A673 (cell line): ENCODE data around the gene KPNA1. TPM values are rescaled to one million over a fixed set of nuclear protein-coding genes. Genes with fewer than 3 reads are reported as not detected.

Source experiments
- BruUV-seq: library from RNA; stranded (reverse); fragments of 400-500 nt; replicated peaks from 2 replicates; lab custom pipeline; 2021; lab: Mats Ljungman, UMichigan
- CTCF ChIA-PET: fragments of 300-600 bp; sonication (Branson Sonifier 250); formaldehyde crosslinking; loops from one replicate; lab custom pipeline; 2022; ENCODE audit warnings: antibody characterized with exemption; lab: Charles Lee
- POLR2A ChIA-PET: fragments of 300-600 bp; sonication (Branson Sonifier 250); formaldehyde crosslinking; loops from one replicate; lab custom pipeline; 2022; ENCODE audit warnings: antibody characterized with exemption; ENCODE audit not compliant: low non-redundant PET; lab: Charles Lee
- DNase-seq: peaks from one replicate; pipeline ENCODE4 v3.0.0-alpha.2; 2015; ENCODE audit warnings: low spot score
- H3K27ac ChIP-seq: fragments of 200-600 bp; sonication (generic); 2 replicates; pipeline ENCODE4 v1.5.1; 2016; ENCODE audit warnings: mixed run types, low read depth, mild to moderate bottlenecking, mixed read lengths, antibody characterized with exemption, low read length; ENCODE audit not compliant: poor library complexity, severe bottlenecking
- H3K27me3 ChIP-seq: fragments of 200-600 bp; sonication (generic); replicated peaks from 2 replicates; pipeline ENCODE4 v1.6.1; 2017; ENCODE audit warnings: mixed run types, low read depth, mild to moderate bottlenecking, mixed read lengths, antibody characterized with exemption, low read length; ENCODE audit not compliant: insufficient read depth, poor library complexity
- H3K36me3 ChIP-seq: fragments of 200-600 bp; sonication (generic); 2 replicates; pipeline ENCODE4 v1.6.1; 2016; ENCODE audit warnings: mixed run types, mild to moderate bottlenecking, mixed read lengths, antibody characterized with exemption, low read length; ENCODE audit not compliant: insufficient read depth, poor library complexity, severe bottlenecking
- H3K4me1 ChIP-seq: fragments of 200-600 bp; sonication (generic); 2 replicates; pipeline ENCODE4 v1.6.1; 2017; ENCODE audit warnings: mixed run types, mild to moderate bottlenecking, mixed read lengths, antibody characterized with exemption, low read length; ENCODE audit not compliant: insufficient read depth, poor library complexity, severe bottlenecking
- H3K4me3 ChIP-seq: fragments of 200-600 bp; sonication (generic); 2 replicates; pipeline ENCODE4 v1.5.1; 2016; ENCODE audit warnings: low read depth, mixed run types, mild to moderate bottlenecking, mixed read lengths, low read length; ENCODE audit not compliant: poor library complexity, severe bottlenecking
- H3K9me3 ChIP-seq: fragments of 200-600 bp; sonication (generic); 2 replicates; pipeline ENCODE4 v1.6.1; 2016; ENCODE audit warnings: mixed run types, low read depth, mild to moderate bottlenecking, mixed read lengths, antibody characterized with exemption, low read length; ENCODE audit not compliant: poor library complexity, severe bottlenecking
- CTCF ChIP-seq: fragments of 300-800, 200-600 bp; sonication (generic); conservative IDR thresholded peaks from 2 replicates; pipeline ENCODE4 v1.5.1; 2017; ENCODE audit warnings: low read depth, mild to moderate bottlenecking, antibody characterized with exemption, low read length, moderate library complexity, mixed read lengths
- EZH2 ChIP-seq: fragments of 200-600 bp; sonication (generic); IDR thresholded peaks from 2 replicates; pipeline ENCODE4 v1.6.1; 2017; ENCODE audit warnings: borderline replicate concordance, low read depth, mild to moderate bottlenecking, mixed read lengths, antibody characterized with exemption, low read length; ENCODE audit not compliant: poor library complexity, severe bottlenecking
- intact Hi-C: fragments of 100-400 bp; cut with micrococcal nuclease; formaldehyde crosslinking; loops from one replicate; pipeline ENCODE4 v1.10.0; 2022; ENCODE audit not compliant: unreplicated experiment
- total RNA-seq: library from RNA; stranded (reverse); gene quantifications from 2 replicates; pipeline ENCODE4 v1.2.3, GENCODE V29; 2021

KPNA1 gene
- total RNA-seq, 1 experiment from 2014 or later: 110 TPM

GRCh38 chr3:122392868-122393844 lies 121.6 kb downstream of the KPNA1 start:
- no TSS peak for BruUV-seq
- ChIA-PET CTCF (interaction anchor here (0.7 to 2.0 kb wide), 7 partner anchors 9 to 725 kb away, joined by 3 to 15 read pairs (median 4); partner anchors contain the start of genes FAM162A, PARP14 and WDR5B), POLR2A (no interaction called here)
- Histone ChIP-seq H3K4me1 (peaks cover 38% of the 10 kb centered on the region), H3K27ac (peak overlapping the region; percentile 12), H3K9me3 (no peaks in the 10 kb centered on the region), H3K36me3 (no peaks in the 10 kb centered on the region), H3K4me3 (no peak overlapping the region), H3K27me3 (no peaks in the 10 kb centered on the region)
- DNase-seq: peak; percentile 75
- intact Hi-C loops: loop anchor here (1.0 to 10.0 kb wide), 3 partner anchors 286 to 872 kb away; no protein-coding TSS in a partner anchor
- TF ChIP-seq CTCF (peak; percentile 79), EZH2 (no peak)

- Histone ChIP-seq H3K27me3 (no peaks in the 10 kb centered on the region), H3K27ac (no peak overlapping the region), H3K4me1 (peaks cover 37% of the 10 kb centered on the region), H3K4me3 (no peak overlapping the region), H3K9me3 (no peaks in the 10 kb centered on the region), H3K36me3 (no peaks in the 10 kb centered on the region)
- ChIA-PET POLR2A (no interaction called here), CTCF (interaction anchor here (1.1 kb wide), 1 partner anchor 289 kb away, joined by 3 read pairs; the partner anchor contains the start of gene PARP14)
- no peak for DNase-seq
- intact Hi-C loops: loop anchor here (2.0 to 10.0 kb wide), 2 partner anchors 637 to 873 kb away; no protein-coding TSS in a partner anchor
- no TSS peak for BruUV-seq
- TF ChIP-seq CTCF: no peak
- no peak for TF ChIP-seq EZH2
Observed at GRCh38 chr3:122391681-122392446, 122.9 kb downstream of the KPNA1 start.

- DNase-seq: no peak
- BruUV-seq: no TSS peak
- CTCF ChIA-PET: no interaction called here
- intact Hi-C loops: loop anchor here (10.0 kb wide), 1 partner anchor 874 kb away; no protein-coding TSS in a partner anchor
- H3K9me3 ChIP-seq: no peaks in the 10 kb centered on the region
- peaks cover 29% of the 10 kb centered on the region for H3K4me1 ChIP-seq
- no peaks in the 10 kb centered on the region for H3K27me3 ChIP-seq
- H3K4me3 ChIP-seq: no peak overlapping the region
- TF ChIP-seq CTCF: no peak
- no peak for TF ChIP-seq EZH2
- no peaks in the 10 kb centered on the region for H3K36me3 ChIP-seq
- POLR2A ChIA-PET: no interaction called here
- H3K27ac ChIP-seq: no peak overlapping the region
Observed at GRCh38 chr3:122390665-122391064, 124.1 kb downstream of the KPNA1 start.
